H9 (cell line): ENCODE measurements around the gene PHTF2. TPM values are rescaled to one million over a fixed set of nuclear protein-coding genes. Genes with fewer than 3 reads are reported as not detected.
A peak's percentile ranks its signal among the peaks of the same experiment; 100 is the strongest.

Source experiments
- DNase-seq: peaks from one replicate; pipeline ENCODE4 v3.0.0-alpha.2; 2017
- H2AFZ ChIP-seq: one replicate; pipeline ENCODE4 v1.6.1; 2013; ENCODE audit warnings: mild to moderate bottlenecking, low read length, control low read depth, moderate library complexity
- H2AK5ac ChIP-seq: 2 replicates; pipeline ENCODE4 v1.6.1; 2013; ENCODE audit warnings: low read length, control low read depth, mixed read lengths; ENCODE audit not compliant: insufficient read length
- H2BK120ac ChIP-seq: one replicate; pipeline ENCODE4 v1.6.1; 2013; ENCODE audit warnings: low read depth, mild to moderate bottlenecking, low read length, control low read depth, inconsistent platforms; ENCODE audit not compliant: poor library complexity, severe bottlenecking
- H2BK12ac ChIP-seq: 2 replicates; pipeline ENCODE4 v1.6.1; 2013; ENCODE audit warnings: low read length, control low read depth, mixed read lengths, low read depth; ENCODE audit not compliant: insufficient read length
- H2BK15ac ChIP-seq: 2 replicates; pipeline ENCODE4 v1.6.1; 2013; ENCODE audit warnings: low read depth, low read length, control low read depth
- H2BK20ac ChIP-seq: one replicate; pipeline ENCODE4 v1.6.1; 2013; ENCODE audit warnings: low read depth, mild to moderate bottlenecking, low read length, control low read depth, inconsistent platforms; ENCODE audit not compliant: poor library complexity, severe bottlenecking
- H2BK5ac ChIP-seq: 2 replicates; pipeline ENCODE4 v1.6.1; 2013; ENCODE audit warnings: low read length, control low read depth, mixed read lengths; ENCODE audit not compliant: insufficient read length
- H3K14ac ChIP-seq: 2 replicates; pipeline ENCODE4 v1.6.1; 2013; ENCODE audit warnings: low read length, control low read depth; ENCODE audit not compliant: insufficient read depth
- H3K18ac ChIP-seq: 2 replicates; pipeline ENCODE4 v1.6.1; 2013; ENCODE audit warnings: low read depth, mild to moderate bottlenecking, mixed read lengths, low read length, control low read depth; ENCODE audit not compliant: insufficient read length
- H3K23ac ChIP-seq: 2 replicates; pipeline ENCODE4 v1.6.1; 2013; ENCODE audit warnings: low read length, control low read depth, mixed read lengths, low read depth; ENCODE audit not compliant: insufficient read length
- H3K23me2 ChIP-seq: 2 replicates; pipeline ENCODE4 v1.6.1; 2013; ENCODE audit warnings: low read depth, mild to moderate bottlenecking, mixed read lengths, low read length, control low read depth; ENCODE audit not compliant: insufficient read length, poor library complexity, severe bottlenecking
- H3K27ac ChIP-seq: 2 replicates; pipeline ENCODE4 v1.5.1; 2013; ENCODE audit warnings: low read length, control low read depth, mixed read lengths, low read depth; ENCODE audit not compliant: insufficient read length
- H3K27me3 ChIP-seq: 2 replicates; pipeline ENCODE4 v1.6.1; 2013; ENCODE audit warnings: low read length, control low read depth, inconsistent platforms; ENCODE audit not compliant: insufficient read depth
- H3K4ac ChIP-seq: 2 replicates; pipeline ENCODE4 v1.6.1; 2013; ENCODE audit warnings: low read depth, mild to moderate bottlenecking, control low read depth, inconsistent platforms, low read length, moderate library complexity
- H3K4me1 ChIP-seq: 2 replicates; pipeline ENCODE4 v1.6.1; 2013; ENCODE audit warnings: low read length, control low read depth, inconsistent platforms; ENCODE audit not compliant: insufficient read depth
- H3K4me2 ChIP-seq: 2 replicates; pipeline ENCODE4 v1.6.1; 2013; ENCODE audit warnings: low read length, control low read depth, mixed read lengths; ENCODE audit not compliant: insufficient read length, insufficient read depth
- H3K56ac ChIP-seq: 2 replicates; pipeline ENCODE4 v1.6.1; 2013; ENCODE audit warnings: low read depth, mild to moderate bottlenecking, mixed read lengths, low read length, control low read depth; ENCODE audit not compliant: insufficient read length
- H3K79me1 ChIP-seq: 2 replicates; pipeline ENCODE4 v1.6.1; 2013; ENCODE audit warnings: low read depth, mild to moderate bottlenecking, moderate library complexity, low read length, control low read depth, inconsistent platforms; ENCODE audit not compliant: insufficient read depth, poor library complexity, severe bottlenecking
- H3K79me2 ChIP-seq: 2 replicates; pipeline ENCODE4 v1.6.1; 2013; ENCODE audit warnings: low read length, control low read depth, inconsistent platforms; ENCODE audit not compliant: insufficient read depth
- H3K9ac ChIP-seq: 2 replicates; pipeline ENCODE4 v1.6.1; 2013; ENCODE audit warnings: low read length, control low read depth, mixed read lengths; ENCODE audit not compliant: insufficient read length; ENCODE audit errors: extremely low read depth
- H3K9me3 ChIP-seq: one replicate; pipeline ENCODE4 v1.6.1; 2013; ENCODE audit warnings: low read depth, low read length, inconsistent platforms; ENCODE audit not compliant: control insufficient read depth
- H3T11ph ChIP-seq: one replicate; pipeline ENCODE4 v1.6.1; 2013; ENCODE audit warnings: mild to moderate bottlenecking, low read length, control low read depth, inconsistent platforms
- H4K20me1 ChIP-seq: one replicate; pipeline ENCODE4 v1.6.1; 2013; ENCODE audit not compliant: control insufficient read depth, insufficient read length, insufficient read depth
- H4K5ac ChIP-seq: 2 replicates; pipeline ENCODE4 v1.6.1; 2013; ENCODE audit warnings: low read depth, mild to moderate bottlenecking, mixed read lengths, low read length, control low read depth; ENCODE audit not compliant: insufficient read length
- H4K8ac ChIP-seq: replicated peaks from 2 replicates; pipeline ENCODE4 v1.6.1; 2013; ENCODE audit warnings: low read length, control low read depth, mixed read lengths, low read depth; ENCODE audit not compliant: insufficient read length
- H4K91ac ChIP-seq: 2 replicates; pipeline ENCODE4 v1.6.1; 2013; ENCODE audit warnings: low read depth, mild to moderate bottlenecking, moderate library complexity, mixed read lengths, low read length, control low read depth; ENCODE audit not compliant: insufficient read length
- H3K27ac Mint-ChIP-seq, 3 experiments: 2 replicates in 2 of 3; 3 replicates in 1 of 3; pipeline ENCODE4 v1.8.0; 2020 to 2021; ENCODE audit warnings: mixed read lengths in 3 of 3, mild to moderate bottlenecking in 1 of 3, moderate library complexity in 1 of 3
- H3K27me3 Mint-ChIP-seq: 2 replicates; pipeline ENCODE4 v1.8.0; 2021; ENCODE audit warnings: low read depth, mild to moderate bottlenecking, moderate library complexity, mixed read lengths
- H3K36me3 Mint-ChIP-seq, 3 experiments: 2 replicates in 2 of 3; 3 replicates in 1 of 3; pipeline ENCODE4 v1.8.0; 2020 to 2021; ENCODE audit warnings: low read depth in 3 of 3, mixed read lengths in 3 of 3; ENCODE audit not compliant: insufficient read depth in 1 of 3
- H3K4me1 Mint-ChIP-seq, 2 experiments: 2 replicates each; pipeline ENCODE4 v1.8.0; 2020; ENCODE audit warnings: mixed read lengths in 2 of 2
- H3K4me3 Mint-ChIP-seq, 2 experiments: 2 replicates in 1 of 2; 3 replicates in 1 of 2; pipeline ENCODE4 v1.8.0; 2020 to 2021; ENCODE audit warnings: mild to moderate bottlenecking in 2 of 2, mixed read lengths in 2 of 2, moderate library complexity in 1 of 2
- H3K9me3 Mint-ChIP-seq, 2 experiments: 2 replicates in 1 of 2; 3 replicates in 1 of 2; pipeline ENCODE4 v1.8.0; 2020; ENCODE audit warnings: mild to moderate bottlenecking in 2 of 2, mixed read lengths in 2 of 2, moderate library complexity in 1 of 2
- WGBS: extraction: QIAGEN DNeasy Blood & Tissue Kit; methylation state at CpG from one replicate; pipeline ENCODE4 v1.1.7; 2013; ENCODE audit warnings: missing lambda C conversion rate, low lambda C conversion rate, mixed read lengths; ENCODE audit not compliant: insufficient read length; ENCODE audit errors: extremely low coverage; 5-methylcytosine and 5-hydroxymethylcytosine counted together
- total RNA-seq: library from RNA; stranded (reverse); gene quantifications from 2 replicates; pipeline ENCODE4 v1.2.1, GENCODE V29; 2021
- TF ChIP-seq, protein P1 (sequence below): fragments of 200-600 bp; sonication (generic); conservative IDR thresholded peaks from 3 replicates; pipeline ENCODE4 v1.8.0; 2021; ENCODE audit warnings: antibody characterized with exemption, mild to moderate bottlenecking

Gene PHTF2
- total RNA-seq, 1 experiment from 2014 or later, result 16.2 TPM

DNA sequence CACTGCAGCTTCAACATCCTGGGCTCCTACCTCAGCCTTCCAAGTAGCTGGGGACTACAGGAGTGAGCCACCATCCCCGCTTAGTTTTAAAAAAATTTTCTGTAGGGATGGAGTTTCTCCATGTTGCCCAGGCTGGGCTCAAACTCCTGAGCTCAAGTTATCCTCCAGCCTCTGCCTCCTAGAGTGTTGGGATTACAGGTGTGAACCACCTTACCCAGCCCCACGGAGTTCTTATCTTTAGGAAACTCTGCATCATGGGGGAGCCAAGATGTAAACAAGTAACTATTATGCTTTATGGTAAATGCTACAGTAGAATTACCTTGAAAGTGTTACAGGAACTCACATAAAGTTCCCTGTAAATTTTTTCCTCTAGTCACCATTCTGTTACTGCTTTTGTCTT, 65.3 kb downstream of the PHTF2 start:
- H3K4me1 Mint-ChIP-seq, result peaks cover 7 to 15% of the 10 kb centered on the region in 2 experiments
- H3K79me2 ChIP-seq, result no peaks in the 10 kb centered on the region
- no CpG with 5 or more reads among the region's 2 CpGs for WGBS

More for the DNA sequence above, 65.3 kb downstream of the PHTF2 start:
- Histone ChIP-seq H3K23me2 (no peaks in the 10 kb centered on the region), H2AK5ac (no peak overlapping the region), H2BK20ac (no peak overlapping the region), H3K79me1 (no peaks in the 10 kb centered on the region), H4K8ac (no peak overlapping the region), H3T11ph (no peak overlapping the region), H3K23ac (no peak overlapping the region), H3K9ac (no peak overlapping the region), H3K9me3 (no peaks in the 10 kb centered on the region), H4K91ac (no peak overlapping the region), H4K5ac (no peak overlapping the region), H2BK12ac (no peak overlapping the region), H3K18ac (no peak overlapping the region), H3K4me1 (no peaks in the 10 kb centered on the region), H2AFZ (no peak overlapping the region), H3K56ac (no peak overlapping the region), H4K20me1 (no peaks in the 10 kb centered on the region), H2BK5ac (no peak overlapping the region), H2BK120ac (no peak overlapping the region), H2BK15ac (no peak overlapping the region), H3K27me3 (no peaks in the 10 kb centered on the region), H3K4ac (no peak overlapping the region), H3K14ac (no peak overlapping the region), H3K4me2 (no peak overlapping the region), H3K27ac (no peak overlapping the region)
- no peak overlapping the region for H3K4me3 Mint-ChIP-seq
- DNase-seq, result no peak
- H3K9me3 Mint-ChIP-seq, result no peaks in the 10 kb centered on the region
- TF ChIP-seq, protein P1, sequence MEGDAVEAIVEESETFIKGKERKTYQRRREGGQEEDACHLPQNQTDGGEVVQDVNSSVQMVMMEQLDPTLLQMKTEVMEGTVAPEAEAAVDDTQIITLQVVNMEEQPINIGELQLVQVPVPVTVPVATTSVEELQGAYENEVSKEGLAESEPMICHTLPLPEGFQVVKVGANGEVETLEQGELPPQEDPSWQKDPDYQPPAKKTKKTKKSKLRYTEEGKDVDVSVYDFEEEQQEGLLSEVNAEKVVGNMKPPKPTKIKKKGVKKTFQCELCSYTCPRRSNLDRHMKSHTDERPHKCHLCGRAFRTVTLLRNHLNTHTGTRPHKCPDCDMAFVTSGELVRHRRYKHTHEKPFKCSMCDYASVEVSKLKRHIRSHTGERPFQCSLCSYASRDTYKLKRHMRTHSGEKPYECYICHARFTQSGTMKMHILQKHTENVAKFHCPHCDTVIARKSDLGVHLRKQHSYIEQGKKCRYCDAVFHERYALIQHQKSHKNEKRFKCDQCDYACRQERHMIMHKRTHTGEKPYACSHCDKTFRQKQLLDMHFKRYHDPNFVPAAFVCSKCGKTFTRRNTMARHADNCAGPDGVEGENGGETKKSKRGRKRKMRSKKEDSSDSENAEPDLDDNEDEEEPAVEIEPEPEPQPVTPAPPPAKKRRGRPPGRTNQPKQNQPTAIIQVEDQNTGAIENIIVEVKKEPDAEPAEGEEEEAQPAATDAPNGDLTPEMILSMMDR, result no peak
- no peaks in the 10 kb centered on the region for H3K36me3 Mint-ChIP-seq
- H3K27me3 Mint-ChIP-seq, result no peaks in the 10 kb centered on the region
- peak overlapping the region in 1 of 3 experiments; percentile 38; a peak in 2 of 7 replicates for H3K27ac Mint-ChIP-seq
